ENCODE measurements around the gene MACROD2.
"Not testable (repeated sequence)": the region's sequence is repeated elsewhere in the genome, so short reads cannot be mapped to it uniquely, and the experiment has no call there.

MACROD2 gene

GRCh38 chr20:15138548-15139126, 1143.3 kb downstream of the MACROD2 start:
- no peak for DNase-seq (ENCODE audit: low read depth in 4 of 4, low spot score in 1 of 4)

GRCh38 chr20:15139522-15139921, 1144.2 kb downstream of the MACROD2 start:
- no peak for DNase-seq (ENCODE audit: low read depth in 4 of 4, low spot score in 1 of 4)

GRCh38 chr20:15140286-15140685, 1145.0 kb downstream of the MACROD2 start:
- no peak for DNase-seq (ENCODE audit: low read depth in 4 of 4, low spot score in 1 of 4)

GRCh38 chr20:15140940-15141339, 1145.6 kb downstream of the MACROD2 start:
- DNase-seq (ENCODE audit: low read depth in 4 of 4, low spot score in 1 of 4): not testable (repeated sequence)

- DNase-seq (ENCODE audit: low read depth in 4 of 4, low spot score in 1 of 4): no peak
These were observed 1146.5 kb downstream of the MACROD2 start for GRCh38 chr20:15141861-15142260.

GRCh38 chr20:15143478-15143877, 1148.2 kb downstream of the MACROD2 start:
- no peak for DNase-seq (ENCODE audit: low read depth in 4 of 4, low spot score in 1 of 4)

GRCh38 chr20:15144916-15145315, 1149.6 kb downstream of the MACROD2 start:
- no peak for DNase-seq (ENCODE audit: low read depth in 4 of 4, low spot score in 1 of 4)

- DNase-seq (ENCODE audit: low read depth in 4 of 4, low spot score in 1 of 4): no peak
These were observed 1151.6 kb downstream of the MACROD2 start for GRCh38 chr20:15146948-15147347.

GRCh38 chr20:15154070-15154469, 1158.8 kb downstream of the MACROD2 start:
- no peak for DNase-seq (ENCODE audit: low read depth in 4 of 4, low spot score in 1 of 4)

GRCh38 chr20:15155848-15156401, 1160.6 kb downstream of the MACROD2 start:
- no peak for DNase-seq (ENCODE audit: low read depth in 4 of 4, low spot score in 1 of 4)

- no peak for DNase-seq (ENCODE audit: low read depth in 4 of 4, low spot score in 1 of 4)
These were observed 1163.2 kb downstream of the MACROD2 start for GRCh38 chr20:15158533-15158932.

- DNase-seq (ENCODE audit: low read depth in 4 of 4, low spot score in 1 of 4): no peak
These were observed 1166.8 kb downstream of the MACROD2 start for GRCh38 chr20:15162079-15162647.

- no peak for DNase-seq (ENCODE audit: low read depth in 4 of 4, low spot score in 1 of 4)
These were observed 1168.3 kb downstream of the MACROD2 start for GRCh38 chr20:15163632-15164031.

GRCh38 chr20:15164726-15165125, 1169.4 kb downstream of the MACROD2 start:
- DNase-seq (ENCODE audit: low read depth in 4 of 4, low spot score in 1 of 4): no peak

- no peak for DNase-seq (ENCODE audit: low read depth in 4 of 4, low spot score in 1 of 4)
These were observed 1171.4 kb downstream of the MACROD2 start for GRCh38 chr20:15166744-15167143.

- DNase-seq (ENCODE audit: low read depth in 4 of 4, low spot score in 1 of 4): no peak
These were observed 1175.7 kb downstream of the MACROD2 start for GRCh38 chr20:15171016-15171415.

GRCh38 chr20:15176929-15177328, 1181.6 kb downstream of the MACROD2 start:
- DNase-seq (ENCODE audit: low read depth in 4 of 4, low spot score in 1 of 4): no peak

- DNase-seq (ENCODE audit: low read depth in 4 of 4, low spot score in 1 of 4): no peak
These were observed 1183.3 kb downstream of the MACROD2 start for GRCh38 chr20:15178581-15178980.

- no peak for DNase-seq (ENCODE audit: low read depth in 4 of 4, low spot score in 1 of 4)
These were observed 1184.1 kb downstream of the MACROD2 start for GRCh38 chr20:15179381-15179780.

GRCh38 chr20:15179781-15180180, 1184.5 kb downstream of the MACROD2 start:
- no peak for DNase-seq (ENCODE audit: low read depth in 4 of 4, low spot score in 1 of 4)

- no peak for DNase-seq (ENCODE audit: low read depth in 4 of 4, low spot score in 1 of 4)
These were observed 1190.0 kb downstream of the MACROD2 start for GRCh38 chr20:15185322-15185721.

GRCh38 chr20:15185913-15186312, 1190.6 kb downstream of the MACROD2 start:
- no peak for DNase-seq (ENCODE audit: low read depth in 4 of 4, low spot score in 1 of 4)

GRCh38 chr20:15187612-15188011, 1192.3 kb downstream of the MACROD2 start:
- DNase-seq (ENCODE audit: low read depth in 4 of 4, low spot score in 1 of 4): no peak
